Chondrocyte (in vitro differentiated cells): Measurements from ENCODE around the gene DTNBP1. TPM values are rescaled to one million over a fixed set of nuclear protein-coding genes. Genes with fewer than 3 reads are reported as not detected.

Experiments
- DNase-seq: peaks from one replicate; pipeline ENCODE4 v3.0.0; 2021; ENCODE audit warnings: mixed read lengths, low spot score
- H3K27ac Mint-ChIP-seq: one replicate; pipeline ENCODE4 v1.8.0; 2021; ENCODE audit warnings: mild to moderate bottlenecking, moderate library complexity, mixed read lengths; ENCODE audit not compliant: unreplicated experiment
- H3K27me3 Mint-ChIP-seq: 2 replicates; pipeline ENCODE4 v1.8.0; 2021; ENCODE audit warnings: low read depth, mixed read lengths
- H3K36me3 Mint-ChIP-seq: 2 replicates; pipeline ENCODE4 v1.8.0; 2021; ENCODE audit warnings: low read depth, mixed read lengths
- H3K4me1 Mint-ChIP-seq: 2 replicates; pipeline ENCODE4 v1.8.0; 2021; ENCODE audit warnings: low read depth, mild to moderate bottlenecking, mixed read lengths
- H3K4me3 Mint-ChIP-seq: one replicate; pipeline ENCODE4 v1.8.0; 2021; ENCODE audit warnings: mild to moderate bottlenecking, moderate library complexity, mixed read lengths; ENCODE audit not compliant: unreplicated experiment
- H3K9me3 Mint-ChIP-seq: 2 replicates; pipeline ENCODE4 v1.8.0; 2021; ENCODE audit warnings: low read depth, mixed read lengths
- total RNA-seq: library from RNA; stranded (reverse); gene quantifications from 3 replicates; pipeline ENCODE4 v1.2.1, GENCODE V29; 2021
- TF ChIP-seq, protein P1 (sequence below): fragments of 200-600 bp; sonication (generic); IDR thresholded peaks from 2 replicates; pipeline ENCODE4 v1.5.0; 2021; ENCODE audit warnings: antibody characterized with exemption, mild to moderate bottlenecking, moderate library complexity

Gene DTNBP1
- total RNA-seq, 1 donor from 2014 or later, result 18.0 TPM

DNA sequence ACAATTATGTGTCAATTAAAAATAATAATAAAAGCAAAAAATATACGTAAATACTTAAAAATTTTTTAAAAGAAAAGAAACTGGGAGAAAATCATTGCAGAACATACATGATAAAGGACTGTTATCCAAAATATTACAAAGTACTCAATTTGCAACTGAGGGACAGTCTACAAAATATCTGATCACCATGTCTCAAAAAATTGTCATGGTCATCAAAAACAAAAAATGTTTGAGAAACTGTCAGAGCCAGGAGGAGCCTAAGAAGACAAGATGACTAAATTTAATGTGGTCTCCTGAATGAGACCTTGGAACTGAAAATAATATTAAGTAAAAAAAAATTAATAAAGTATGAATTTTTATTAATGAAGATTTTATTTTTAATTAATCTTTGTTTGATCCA lies 43.5 kb downstream of the DTNBP1 start:
- Mint-ChIP-seq H3K4me1 (peaks cover 20% of the 10 kb centered on the region), H3K36me3 (peaks cover 4% of the 10 kb centered on the region), H3K9me3 (no peaks in the 10 kb centered on the region), H3K27me3 (no peaks in the 10 kb centered on the region), H3K27ac (no peak overlapping the region), H3K4me3 (no peak overlapping the region)
- DNase-seq, result no peak
- TF ChIP-seq, protein P1, sequence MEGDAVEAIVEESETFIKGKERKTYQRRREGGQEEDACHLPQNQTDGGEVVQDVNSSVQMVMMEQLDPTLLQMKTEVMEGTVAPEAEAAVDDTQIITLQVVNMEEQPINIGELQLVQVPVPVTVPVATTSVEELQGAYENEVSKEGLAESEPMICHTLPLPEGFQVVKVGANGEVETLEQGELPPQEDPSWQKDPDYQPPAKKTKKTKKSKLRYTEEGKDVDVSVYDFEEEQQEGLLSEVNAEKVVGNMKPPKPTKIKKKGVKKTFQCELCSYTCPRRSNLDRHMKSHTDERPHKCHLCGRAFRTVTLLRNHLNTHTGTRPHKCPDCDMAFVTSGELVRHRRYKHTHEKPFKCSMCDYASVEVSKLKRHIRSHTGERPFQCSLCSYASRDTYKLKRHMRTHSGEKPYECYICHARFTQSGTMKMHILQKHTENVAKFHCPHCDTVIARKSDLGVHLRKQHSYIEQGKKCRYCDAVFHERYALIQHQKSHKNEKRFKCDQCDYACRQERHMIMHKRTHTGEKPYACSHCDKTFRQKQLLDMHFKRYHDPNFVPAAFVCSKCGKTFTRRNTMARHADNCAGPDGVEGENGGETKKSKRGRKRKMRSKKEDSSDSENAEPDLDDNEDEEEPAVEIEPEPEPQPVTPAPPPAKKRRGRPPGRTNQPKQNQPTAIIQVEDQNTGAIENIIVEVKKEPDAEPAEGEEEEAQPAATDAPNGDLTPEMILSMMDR, result no peak

DNA sequence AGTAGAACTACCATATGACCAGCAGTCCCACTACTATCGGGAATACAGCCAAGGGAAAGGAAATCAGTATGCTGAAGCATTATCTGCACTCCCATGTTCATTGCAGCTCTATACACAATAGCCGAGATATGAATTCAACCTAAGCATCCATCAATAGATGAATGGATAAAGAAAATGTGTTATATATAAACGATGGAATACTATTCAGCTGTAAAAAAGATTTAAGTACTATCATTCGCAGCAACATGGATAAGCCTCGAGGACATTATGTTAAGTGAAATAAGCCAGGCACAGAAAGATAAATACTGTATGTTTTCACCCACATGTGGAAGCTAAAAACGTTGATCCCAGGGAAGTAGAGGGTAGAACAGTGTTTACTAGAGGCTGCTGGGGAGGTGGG lies 44.1 kb downstream of the DTNBP1 start:
- DNase-seq, result no peak
- Mint-ChIP-seq H3K9me3 (no peaks in the 10 kb centered on the region), H3K4me3 (no peak overlapping the region), H3K4me1 (peaks cover 20% of the 10 kb centered on the region), H3K36me3 (peaks cover 11% of the 10 kb centered on the region), H3K27ac (no peak overlapping the region), H3K27me3 (no peaks in the 10 kb centered on the region)
- TF ChIP-seq, protein P1, result no peak

DNA sequence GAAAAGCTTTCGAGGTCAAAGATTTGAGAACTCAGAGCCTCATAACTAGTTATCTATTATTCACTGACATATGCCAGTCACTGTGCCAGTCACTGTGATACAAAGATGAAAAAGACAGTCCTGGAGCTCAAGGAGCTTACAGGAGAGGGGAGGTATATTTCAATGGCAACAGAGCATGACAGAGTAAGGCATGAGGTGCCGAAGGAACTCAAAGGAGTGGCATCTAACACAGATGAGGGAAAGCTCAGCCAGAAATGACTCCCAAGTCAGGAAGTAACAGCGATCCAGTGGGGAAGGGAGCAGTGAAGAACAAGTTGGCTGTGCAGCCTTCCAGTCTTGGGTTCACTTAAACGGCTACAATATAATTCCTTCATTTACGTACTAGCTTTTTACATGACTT lies 46.6 kb downstream of the DTNBP1 start:
- no peak for DNase-seq
- Mint-ChIP-seq H3K9me3 (peaks cover 4% of the 10 kb centered on the region), H3K4me1 (peaks cover 11% of the 10 kb centered on the region), H3K36me3 (peaks cover 22% of the 10 kb centered on the region), H3K27ac (no peak overlapping the region), H3K27me3 (no peaks in the 10 kb centered on the region), H3K4me3 (no peak overlapping the region)
- TF ChIP-seq, protein P1, result no peak

DNA sequence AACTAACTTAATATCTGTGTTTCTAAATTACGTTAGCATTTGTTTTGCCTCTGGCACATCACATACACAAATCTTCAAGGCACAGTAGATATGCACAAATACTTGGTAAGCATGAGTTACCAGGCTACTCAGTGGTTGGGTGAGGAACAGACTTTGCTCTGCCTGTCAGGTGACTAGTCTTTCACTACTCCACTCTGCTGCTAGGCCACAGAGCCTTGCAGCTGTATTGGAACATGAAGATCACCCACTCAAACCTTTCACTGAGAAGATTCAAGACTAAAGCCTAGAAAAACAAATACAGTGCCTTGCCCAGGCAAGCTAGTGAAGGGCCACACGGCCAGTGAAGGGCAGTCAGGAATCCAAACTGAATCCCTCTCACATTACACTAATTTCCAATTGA lies 47.0 kb downstream of the DTNBP1 start:
- H3K9me3 Mint-ChIP-seq, result peaks cover 7% of the 10 kb centered on the region
- no peaks in the 10 kb centered on the region for H3K27me3 Mint-ChIP-seq
- H3K4me1 Mint-ChIP-seq, result peaks cover 11% of the 10 kb centered on the region
- no peak for DNase-seq
- TF ChIP-seq, protein P1, result no peak
- no peak overlapping the region for H3K27ac Mint-ChIP-seq
- H3K36me3 Mint-ChIP-seq, result peaks cover 24% of the 10 kb centered on the region
- H3K4me3 Mint-ChIP-seq, result no peak overlapping the region

DNA sequence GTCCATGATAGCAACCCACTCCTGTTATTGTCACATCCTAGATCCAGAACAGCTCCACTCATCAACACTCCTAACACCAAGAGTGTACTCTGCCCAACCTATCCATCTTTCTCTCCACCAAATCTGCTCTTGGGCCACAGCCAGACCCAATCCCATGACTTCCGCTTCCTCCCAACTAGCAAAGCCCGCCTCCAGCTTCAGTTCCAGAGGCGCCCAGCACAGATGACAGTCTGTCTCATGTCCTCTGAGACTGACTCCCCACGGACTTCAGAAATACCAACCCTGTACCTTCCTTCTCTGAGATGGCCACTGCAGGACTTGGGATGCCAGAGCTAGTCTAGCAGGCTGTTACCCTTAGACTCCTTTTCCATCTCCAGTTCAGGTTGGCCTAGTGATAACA lies 48.6 kb downstream of the DTNBP1 start:
- Mint-ChIP-seq H3K4me3 (no peak overlapping the region), H3K27me3 (no peaks in the 10 kb centered on the region), H3K27ac (no peak overlapping the region), H3K36me3 (peaks cover 24% of the 10 kb centered on the region), H3K9me3 (peaks cover 7% of the 10 kb centered on the region), H3K4me1 (peaks cover 11% of the 10 kb centered on the region)
- DNase-seq, result no peak
- TF ChIP-seq, protein P1, result no peak
